Liver (tissue), 9 donors: Measurements from ENCODE around the gene RIC8B. TPM values are rescaled to one million over a fixed set of nuclear protein-coding genes. Genes with fewer than 3 reads are reported as not detected.

ENCODE experiments used
- DNase-seq: peaks from one replicate; pipeline ENCODE4 v3.0.0-alpha.2; 2017; ENCODE audit warnings: low spot score
- H3K27ac ChIP-seq, 2 donors: one replicate each; pipeline ENCODE4 v1.7.0; 2013; ENCODE audit warnings: inconsistent platforms in 2 of 2, low read length in 2 of 2, control low read depth in 1 of 2, low read depth in 1 of 2, mild to moderate bottlenecking in 1 of 2
- H3K27me3 ChIP-seq, 4 donors: one replicate each; pipeline versions ENCODE4 v1.6.1 to v1.7.0; 2013; ENCODE audit warnings: low read length in 3 of 4, inconsistent platforms in 1 of 4, mild to moderate bottlenecking in 1 of 4, moderate library complexity in 1 of 4; ENCODE audit not compliant: control insufficient read depth in 4 of 4, insufficient read depth in 4 of 4
- H3K36me3 ChIP-seq, 4 donors: one replicate each; pipeline versions ENCODE4 v1.6.1 to v1.7.0; 2013; ENCODE audit warnings: low read length in 3 of 4, mild to moderate bottlenecking in 3 of 4, low read depth in 1 of 4, moderate library complexity in 1 of 4; ENCODE audit not compliant: control insufficient read depth in 4 of 4, insufficient read depth in 3 of 4
- H3K4me1 ChIP-seq, 4 donors: one replicate each; pipeline versions ENCODE4 v1.6.1 to v1.7.0; 2013; ENCODE audit warnings: low read length in 3 of 4, mild to moderate bottlenecking in 3 of 4, moderate library complexity in 1 of 4; ENCODE audit not compliant: control insufficient read depth in 4 of 4, insufficient read depth in 4 of 4
- H3K4me3 ChIP-seq, 3 donors: one replicate each; pipeline versions ENCODE4 v1.6.1 to v1.7.0; 2013; ENCODE audit warnings: low read length in 3 of 3, control low read depth in 1 of 3, low read depth in 1 of 3, mild to moderate bottlenecking in 1 of 3
- H3K9ac ChIP-seq, 2 donors: one replicate each; pipeline ENCODE4 v1.7.0; 2013; ENCODE audit warnings: low read length in 2 of 2, mild to moderate bottlenecking in 2 of 2, moderate library complexity in 2 of 2, control low read depth in 1 of 2, low read depth in 1 of 2
- H3K9me3 ChIP-seq, 4 donors: one replicate each; pipeline versions ENCODE4 v1.6.1 to v1.7.0; 2013; ENCODE audit warnings: low read length in 3 of 4; ENCODE audit not compliant: control insufficient read depth in 4 of 4
- EGR1 ChIP-seq, 2 donors: IDR thresholded peaks; 2 replicates each; pipeline ENCODE4 v1.6.1; 2016 to 2018; ENCODE audit warnings: antibody characterized with exemption in 2 of 2, low read depth in 2 of 2
- GABPA ChIP-seq, 2 donors: IDR thresholded peaks in 1 of 2; conservative IDR thresholded peaks in 1 of 2; 2 replicates each; pipeline ENCODE4 v1.6.1; 2016; ENCODE audit warnings: antibody characterized with exemption in 2 of 2, mild to moderate bottlenecking in 1 of 2, moderate library complexity in 1 of 2
- HNF4A ChIP-seq, 2 donors: conservative IDR thresholded peaks; 2 replicates each; pipeline ENCODE4 v1.6.1; 2016; ENCODE audit warnings: antibody characterized with exemption in 2 of 2, mild to moderate bottlenecking in 2 of 2
- HNF4G ChIP-seq: IDR thresholded peaks from 2 replicates; pipeline ENCODE4 v1.6.1; 2016; ENCODE audit warnings: antibody characterized with exemption
- JUND ChIP-seq, 2 donors: IDR thresholded peaks; 2 replicates each; pipeline ENCODE4 v1.6.1; 2016; ENCODE audit warnings: antibody characterized with exemption in 2 of 2
- NR2F2 ChIP-seq: IDR thresholded peaks from 2 replicates; pipeline ENCODE4 v1.6.1; 2016; ENCODE audit warnings: antibody characterized with exemption
- RAD21 ChIP-seq, 2 donors: IDR thresholded peaks; 2 replicates each; pipeline ENCODE4 v1.6.1; 2016; ENCODE audit warnings: antibody characterized with exemption in 2 of 2, mild to moderate bottlenecking in 2 of 2
- SP1 ChIP-seq: IDR thresholded peaks from 2 replicates; pipeline ENCODE4 v1.6.1; 2018; ENCODE audit warnings: antibody characterized with exemption, mild to moderate bottlenecking
- TAF1 ChIP-seq: conservative IDR thresholded peaks from 2 replicates; pipeline ENCODE4 v1.6.1; 2016; ENCODE audit warnings: antibody characterized with exemption, mild to moderate bottlenecking
- YY1 ChIP-seq: IDR thresholded peaks from 2 replicates; pipeline ENCODE4 v1.6.1; 2016; ENCODE audit warnings: antibody characterized with exemption, mild to moderate bottlenecking
- WGBS: extraction: QIAGEN DNeasy Blood & Tissue Kit; methylation state at CpG from one replicate; pipeline ENCODE4 v1.1.7; 2013; 5-methylcytosine and 5-hydroxymethylcytosine counted together
- polyA plus RNA-seq, 2 donors: library from polyadenylated mRNA; stranded (reverse) in 1 of 2; unstranded in 1 of 2; fragments of 200-250 nt in 1 of 2; fragments of >200 nt in 1 of 2; fragmentation: Nextera tagmentation in 1 of 2; extraction: Ambion mirVana in 1 of 2; gene quantifications; one replicate each; pipeline versions ENCODE4 v1.2.1 to v1.2.3, GENCODE V29; 2013 to 2015
- total RNA-seq, 2 donors: library from RNA; depleted of rRNA; stranded (reverse); fragments of >200 nt; gene quantifications; one replicate each; pipeline ENCODE4 v1.2.3, GENCODE V29; 2014
- TF ChIP-seq, protein P1 (sequence below): IDR thresholded peaks from 2 replicates; pipeline ENCODE4 v1.6.1; 2016; ENCODE audit warnings: antibody characterized with exemption
- TF ChIP-seq, protein P2 (sequence below): fragments of 150-350 bp; IDR thresholded peaks from 2 replicates; pipeline ENCODE4 v1.5.1; 2017; ENCODE audit warnings: improper control_type of control experiment, low read depth, low read length; ENCODE audit not compliant: missing input control
- TF ChIP-seq, protein P3 (sequence below): IDR thresholded peaks from 2 replicates; pipeline ENCODE4 v1.6.1; 2016; ENCODE audit warnings: antibody characterized with exemption
- donor health status: healthy.
- donor health status: healthy.
- donor health status: healthy.
- donor health status: healthy.
- donor health status: healthy.

The RIC8B gene
- total and polyA plus RNA-seq, 4 donors, result 2.7 to 15.1 (median 4.2) TPM

DNA sequence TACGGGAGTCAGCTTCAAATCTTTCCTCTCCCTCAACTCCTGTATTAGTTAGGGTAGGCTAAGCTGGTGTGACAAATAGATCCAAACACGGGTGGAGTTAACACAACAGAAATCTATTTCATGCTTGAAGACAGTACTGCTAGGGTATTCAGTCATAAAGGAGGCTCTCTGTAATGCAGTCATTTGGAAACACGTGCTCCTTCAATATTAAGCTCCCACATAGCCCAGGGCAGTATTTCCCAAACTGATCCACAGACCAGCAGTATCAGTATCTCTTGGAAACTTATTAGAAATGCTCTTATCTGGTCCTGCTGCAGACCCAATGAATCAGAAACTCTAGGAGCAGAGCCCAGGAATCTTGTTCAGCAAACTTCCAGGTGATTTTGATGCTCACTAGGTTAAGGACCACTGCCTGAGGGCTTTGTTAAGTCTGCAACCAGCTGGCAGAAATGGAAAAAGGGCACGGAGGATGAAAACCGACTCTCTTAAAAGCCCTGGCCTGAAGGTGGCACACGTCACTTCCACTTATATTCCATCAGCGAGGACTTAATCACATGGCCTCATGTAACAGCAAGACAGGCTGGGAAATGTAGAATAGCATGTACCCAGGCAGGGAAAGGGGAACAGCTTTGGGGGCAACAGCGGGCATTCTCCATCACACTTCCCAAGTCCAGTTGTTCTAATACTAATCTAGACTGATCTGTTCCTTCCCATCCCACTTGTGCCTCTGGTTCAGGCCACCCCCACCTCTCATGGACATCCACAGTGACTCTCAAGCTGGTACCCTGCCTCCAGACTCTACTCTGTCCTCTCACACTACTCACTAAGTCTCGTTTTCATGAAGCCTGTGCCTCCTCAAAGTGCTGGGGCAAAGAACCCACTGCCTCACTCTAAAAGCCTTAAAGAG is 38.2 kb upstream of the RIC8B start:
- 75% methylated on average over 9 of the region's 9 CpGs for WGBS
- Histone ChIP-seq H3K27ac (no peak overlapping the region), H3K4me1 (no peaks in the 10 kb centered on the region), H3K36me3 (no peaks in the 10 kb centered on the region), H3K9me3 (no peaks in the 10 kb centered on the region), H3K27me3 (no peaks in the 10 kb centered on the region), H3K9ac (no peak overlapping the region), H3K4me3 (no peak overlapping the region)
- TF ChIP-seq RAD21 (IDR thresholded peaks at IDR 0.05) (peak; percentile 21 to 44), HNF4A (conservative IDR thresholded peaks at IDR 0.05) (no peak), GABPA (IDR thresholded peaks at IDR 0.05 in 1 of 2, conservative IDR thresholded peaks at IDR 0.05 in 1 of 2) (no peak), NR2F2 (no peak), TAF1 (no peak)
- TF ChIP-seq, protein P1, sequence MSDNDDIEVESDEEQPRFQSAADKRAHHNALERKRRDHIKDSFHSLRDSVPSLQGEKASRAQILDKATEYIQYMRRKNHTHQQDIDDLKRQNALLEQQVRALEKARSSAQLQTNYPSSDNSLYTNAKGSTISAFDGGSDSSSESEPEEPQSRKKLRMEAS, result no peak
- DNase-seq, result no peak

DNA sequence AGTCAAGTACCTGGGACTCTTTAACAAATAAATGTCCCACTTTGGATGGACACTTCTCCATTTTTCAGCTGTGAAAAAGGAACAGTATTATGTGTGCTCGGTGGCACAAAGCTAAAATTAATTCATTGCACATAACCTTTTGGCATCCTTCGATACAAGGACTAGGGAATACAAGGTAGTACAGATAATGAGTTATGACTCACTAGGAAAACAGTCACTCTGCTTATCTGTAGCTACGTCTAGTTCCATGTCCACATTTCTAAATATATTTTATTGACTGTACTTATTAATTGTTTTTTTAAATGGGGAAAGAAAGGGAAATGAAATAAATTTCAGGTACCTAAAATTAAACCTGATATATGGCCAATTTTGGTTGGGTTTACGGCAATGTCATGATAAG is 35.2 kb upstream of the RIC8B start:
- no peak overlapping the region for H3K4me3 ChIP-seq
- DNase-seq, result no peak
- no peaks in the 10 kb centered on the region for H3K36me3 ChIP-seq
- no peak overlapping the region for H3K27ac ChIP-seq
- H3K27me3 ChIP-seq, result no peaks in the 10 kb centered on the region
- no peaks in the 10 kb centered on the region for H3K4me1 ChIP-seq
- no peaks in the 10 kb centered on the region for H3K9me3 ChIP-seq
- H3K9ac ChIP-seq, result no peak overlapping the region
- TF ChIP-seq EGR1 (IDR thresholded peaks at IDR 0.05; ENCODE audit: low read depth in 2 of 2) (no peak), GABPA (IDR thresholded peaks at IDR 0.05 in 1 of 2, conservative IDR thresholded peaks at IDR 0.05 in 1 of 2) (no peak), HNF4G (no peak), JUND (IDR thresholded peaks at IDR 0.05) (peak in 1 of 2 donors; percentile 19), NR2F2 (no peak)
- 55% methylated on average over 4 of the region's 4 CpGs for WGBS

DNA sequence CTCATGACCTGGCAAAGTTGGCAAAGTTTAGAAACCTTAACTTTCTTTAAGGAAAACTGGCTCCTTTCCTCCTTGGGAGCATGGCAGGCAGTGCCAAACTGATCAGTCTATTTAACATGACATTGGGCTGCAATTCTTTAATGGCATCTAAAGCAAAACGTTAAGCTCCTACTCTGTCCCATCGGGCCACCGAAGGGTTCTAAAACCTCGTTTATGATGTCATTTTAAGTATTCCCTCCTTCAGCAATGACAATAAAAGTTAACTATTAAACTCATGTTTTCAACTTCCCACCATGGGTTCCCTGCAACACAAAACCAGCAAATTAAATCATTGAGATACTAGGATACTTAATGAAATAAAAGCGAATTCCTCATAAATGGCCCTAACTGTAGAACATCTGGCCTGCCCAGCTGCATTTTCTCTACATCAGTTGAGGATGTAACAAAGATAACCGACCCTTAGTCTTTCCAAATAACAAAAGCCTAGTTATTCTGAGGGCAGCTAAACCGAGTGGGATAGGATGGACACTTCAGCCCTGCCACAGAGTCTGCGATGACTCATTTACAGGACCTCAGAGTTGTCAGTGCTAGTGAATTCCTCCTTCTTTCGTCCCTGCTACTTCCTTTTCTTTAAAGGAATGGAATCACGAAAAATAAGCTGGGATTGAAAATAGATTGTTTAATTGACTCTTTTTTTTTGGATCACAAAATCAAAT is 34.5 kb upstream of the RIC8B start:
- TF ChIP-seq, protein P2, sequence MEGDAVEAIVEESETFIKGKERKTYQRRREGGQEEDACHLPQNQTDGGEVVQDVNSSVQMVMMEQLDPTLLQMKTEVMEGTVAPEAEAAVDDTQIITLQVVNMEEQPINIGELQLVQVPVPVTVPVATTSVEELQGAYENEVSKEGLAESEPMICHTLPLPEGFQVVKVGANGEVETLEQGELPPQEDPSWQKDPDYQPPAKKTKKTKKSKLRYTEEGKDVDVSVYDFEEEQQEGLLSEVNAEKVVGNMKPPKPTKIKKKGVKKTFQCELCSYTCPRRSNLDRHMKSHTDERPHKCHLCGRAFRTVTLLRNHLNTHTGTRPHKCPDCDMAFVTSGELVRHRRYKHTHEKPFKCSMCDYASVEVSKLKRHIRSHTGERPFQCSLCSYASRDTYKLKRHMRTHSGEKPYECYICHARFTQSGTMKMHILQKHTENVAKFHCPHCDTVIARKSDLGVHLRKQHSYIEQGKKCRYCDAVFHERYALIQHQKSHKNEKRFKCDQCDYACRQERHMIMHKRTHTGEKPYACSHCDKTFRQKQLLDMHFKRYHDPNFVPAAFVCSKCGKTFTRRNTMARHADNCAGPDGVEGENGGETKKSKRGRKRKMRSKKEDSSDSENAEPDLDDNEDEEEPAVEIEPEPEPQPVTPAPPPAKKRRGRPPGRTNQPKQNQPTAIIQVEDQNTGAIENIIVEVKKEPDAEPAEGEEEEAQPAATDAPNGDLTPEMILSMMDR, result no peak
- TF ChIP-seq HNF4A (conservative IDR thresholded peaks at IDR 0.05) (no peak), YY1 (no peak), SP1 (no peak), RAD21 (IDR thresholded peaks at IDR 0.05) (no peak), EGR1 (IDR thresholded peaks at IDR 0.05; ENCODE audit: low read depth in 2 of 2) (no peak)
- TF ChIP-seq, protein P1, result no peak
- TF ChIP-seq, protein P3, sequence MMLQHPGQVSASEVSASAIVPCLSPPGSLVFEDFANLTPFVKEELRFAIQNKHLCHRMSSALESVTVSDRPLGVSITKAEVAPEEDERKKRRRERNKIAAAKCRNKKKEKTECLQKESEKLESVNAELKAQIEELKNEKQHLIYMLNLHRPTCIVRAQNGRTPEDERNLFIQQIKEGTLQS, result no peak
- Histone ChIP-seq H3K4me3 (no peak overlapping the region), H3K27me3 (no peaks in the 10 kb centered on the region), H3K9me3 (no peaks in the 10 kb centered on the region), H3K4me1 (no peaks in the 10 kb centered on the region), H3K9ac (no peak overlapping the region), H3K27ac (no peak overlapping the region), H3K36me3 (no peaks in the 10 kb centered on the region)
- 73% methylated on average over 10 of the region's 10 CpGs for WGBS
- no peak for DNase-seq
